Lung (tissue), 12 donors: Measurements from ENCODE around the gene RRP1B. TPM values are rescaled to one million over a fixed set of nuclear protein-coding genes. Genes with fewer than 3 reads are reported as not detected.

ENCODE experiments used
- ATAC-seq: fragments of 200-7000 bp; cut with Tn5 transposase; one replicate; pipeline ENCODE4 v1.9.1; 2020; ENCODE audit warnings: moderate number of reproducible peaks; ENCODE audit not compliant: insufficient read depth, low FRiP score
- DNase-seq, 3 donors: peaks; one replicate each; pipeline ENCODE4 v3.0.0-alpha.2; 2013 to 2017
- H3K27ac ChIP-seq, 2 donors: one replicate each; pipeline ENCODE4 v1.5.1; 2013; ENCODE audit warnings: mild to moderate bottlenecking in 2 of 2, moderate library complexity in 2 of 2, control low read depth in 1 of 2, inconsistent platforms in 1 of 2, low read depth in 1 of 2, low read length in 1 of 2
- H3K27me3 ChIP-seq, 3 donors: one replicate each; pipeline ENCODE4 v1.5.1; 2013; ENCODE audit warnings: low read length in 2 of 3; ENCODE audit not compliant: control insufficient read depth in 3 of 3, insufficient read depth in 3 of 3
- H3K36me3 ChIP-seq, 4 donors: one replicate each; pipeline ENCODE4 v1.5.1; 2013; ENCODE audit warnings: low read length in 4 of 4, mild to moderate bottlenecking in 1 of 4, moderate library complexity in 1 of 4; ENCODE audit not compliant: control insufficient read depth in 4 of 4, insufficient read depth in 4 of 4
- H3K4me1 ChIP-seq, 5 donors: one replicate each; pipeline ENCODE4 v1.5.1; 2013; ENCODE audit warnings: low read length in 5 of 5, mild to moderate bottlenecking in 2 of 5, moderate library complexity in 1 of 5; ENCODE audit not compliant: control insufficient read depth in 5 of 5, insufficient read depth in 5 of 5
- H3K4me3 ChIP-seq: one replicate; pipeline ENCODE4 v1.5.1; 2013; ENCODE audit warnings: mild to moderate bottlenecking, control low read depth, moderate library complexity
- H3K9ac ChIP-seq, 2 donors: one replicate each; pipeline ENCODE4 v1.5.1; 2013; ENCODE audit warnings: low read length in 2 of 2, control low read depth in 1 of 2; ENCODE audit not compliant: insufficient read depth in 1 of 2
- H3K9me3 ChIP-seq, 4 donors: one replicate each; pipeline ENCODE4 v1.5.1; 2013; ENCODE audit warnings: low read length in 3 of 4, mild to moderate bottlenecking in 1 of 4, moderate library complexity in 1 of 4; ENCODE audit not compliant: control insufficient read depth in 4 of 4, insufficient read depth in 3 of 4
- CTCF ChIP-seq: IDR thresholded peaks from 2 replicates; pipeline ENCODE4 v1.5.1; 2012; ENCODE audit warnings: mild to moderate bottlenecking; ENCODE audit errors: control extremely low read depth, extremely low read depth
- WGBS, 2 donors: extraction: QIAGEN DNeasy Blood & Tissue Kit; methylation state at CpG; one replicate each; pipeline ENCODE4 v1.1.7; 2013; 5-methylcytosine and 5-hydroxymethylcytosine counted together
- polyA plus RNA-seq, 2 donors: library from polyadenylated mRNA; stranded (reverse); fragments of 200-250 nt; gene quantifications; one replicate each; pipeline ENCODE4 v1.2.1, GENCODE V29; 2013
- total RNA-seq, 2 donors: library from RNA; depleted of rRNA in 1 of 2; stranded (reverse); fragments of >200 nt in 1 of 2; gene quantifications; one replicate each; pipeline ENCODE4 v1.2.1, GENCODE V29; 2014 to 2021
- donor health status: control.
- donor health status: control.
- donor health status: Bipolar disorder and iron deficiency.
- donor health status: healthy.
- donor health status: DM: yes; HTN: yes; CAD: no.

The RRP1B gene
- total and polyA plus RNA-seq, 4 donors: 6.4 to 18.1 (median 12.7) TPM

DNA sequence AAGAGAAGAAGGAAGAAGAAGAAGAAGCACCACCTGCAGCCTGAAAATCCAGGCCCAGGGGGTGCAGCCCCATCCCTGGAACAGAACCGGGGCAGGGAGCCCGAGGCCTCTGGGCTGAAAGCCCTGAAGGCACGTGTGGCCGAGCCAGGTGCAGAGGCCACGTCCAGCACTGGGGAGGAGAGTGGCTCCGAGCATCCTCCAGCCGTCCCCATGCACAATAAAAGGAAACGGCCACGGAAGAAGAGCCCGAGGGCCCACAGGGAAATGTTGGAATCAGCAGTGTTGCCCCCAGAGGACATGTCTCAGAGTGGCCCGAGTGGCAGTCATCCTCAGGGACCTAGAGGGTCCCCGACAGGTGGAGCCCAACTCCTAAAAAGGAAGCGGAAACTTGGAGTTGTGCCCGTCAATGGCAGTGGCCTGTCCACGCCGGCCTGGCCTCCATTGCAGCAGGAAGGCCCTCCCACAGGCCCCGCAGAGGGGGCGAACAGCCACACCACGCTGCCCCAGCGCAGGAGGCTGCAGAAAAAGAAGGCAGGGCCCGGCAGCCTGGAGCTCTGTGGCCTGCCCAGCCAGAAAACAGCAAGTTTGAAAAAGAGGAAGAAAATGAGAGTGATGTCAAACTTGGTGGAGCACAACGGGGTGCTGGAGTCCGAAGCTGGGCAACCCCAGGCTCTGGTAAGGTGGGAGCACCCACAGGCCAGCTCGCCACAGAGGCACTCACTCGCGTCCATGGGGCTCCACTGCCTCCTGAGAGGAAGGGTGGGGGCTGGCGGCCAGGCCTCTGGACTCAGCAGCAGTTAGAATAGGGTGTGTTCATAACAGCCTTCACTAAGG is 28.4 kb downstream of the RRP1B start:
- Histone ChIP-seq H3K27me3 (no peaks in the 10 kb centered on the region), H3K9ac (no peak overlapping the region), H3K9me3 (no peaks in the 10 kb centered on the region), H3K4me3 (no peak overlapping the region), H3K36me3 (peaks cover 22 to 70% (median 39%) of the 10 kb centered on the region in 4 donors), H3K4me1 (peaks cover 0 to 2% (median 0%) of the 10 kb centered on the region in 5 donors), H3K27ac (no peak overlapping the region)
- ATAC-seq (no peak), DNase-seq (no peak)
- WGBS, 2 donors: 86% methylated on average over 27 of the region's 27 CpGs
- no peak for TF ChIP-seq CTCF

DNA sequence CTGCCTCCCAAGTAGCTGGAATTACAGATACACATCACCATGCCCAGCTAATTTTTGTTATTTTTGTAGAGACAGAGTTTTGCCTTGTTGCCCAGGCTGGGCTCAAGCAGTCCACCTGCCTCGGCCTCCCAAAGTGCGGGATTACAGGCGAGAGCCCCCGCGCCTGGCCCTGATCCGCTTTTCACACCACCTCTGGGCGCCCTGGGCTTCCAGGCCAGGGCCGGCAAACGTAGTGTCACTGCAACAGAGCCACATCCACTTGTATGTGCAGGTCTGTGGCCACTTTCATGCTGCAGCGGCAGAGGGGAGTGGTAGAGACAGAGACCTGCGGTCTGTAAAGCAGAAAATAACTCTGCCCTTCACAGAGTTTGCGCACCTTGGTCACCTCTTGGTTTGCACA is 29.5 kb downstream of the RRP1B start:
- peaks cover 24 to 74% (median 37%) of the 10 kb centered on the region in 4 donors for H3K36me3 ChIP-seq
- H3K4me3 ChIP-seq: no peak overlapping the region
- H3K9ac ChIP-seq: no peak overlapping the region
- ATAC-seq (no peak), DNase-seq (no peak)
- peaks cover 0 to 2% (median 0%) of the 10 kb centered on the region in 5 donors for H3K4me1 ChIP-seq
- H3K27ac ChIP-seq: no peak overlapping the region
- no peaks in the 10 kb centered on the region for H3K27me3 ChIP-seq
- TF ChIP-seq CTCF: no peak
- WGBS, 2 donors: 91 to 96% methylated on average over 12 of the region's 12 CpGs
- H3K9me3 ChIP-seq: no peaks in the 10 kb centered on the region

DNA sequence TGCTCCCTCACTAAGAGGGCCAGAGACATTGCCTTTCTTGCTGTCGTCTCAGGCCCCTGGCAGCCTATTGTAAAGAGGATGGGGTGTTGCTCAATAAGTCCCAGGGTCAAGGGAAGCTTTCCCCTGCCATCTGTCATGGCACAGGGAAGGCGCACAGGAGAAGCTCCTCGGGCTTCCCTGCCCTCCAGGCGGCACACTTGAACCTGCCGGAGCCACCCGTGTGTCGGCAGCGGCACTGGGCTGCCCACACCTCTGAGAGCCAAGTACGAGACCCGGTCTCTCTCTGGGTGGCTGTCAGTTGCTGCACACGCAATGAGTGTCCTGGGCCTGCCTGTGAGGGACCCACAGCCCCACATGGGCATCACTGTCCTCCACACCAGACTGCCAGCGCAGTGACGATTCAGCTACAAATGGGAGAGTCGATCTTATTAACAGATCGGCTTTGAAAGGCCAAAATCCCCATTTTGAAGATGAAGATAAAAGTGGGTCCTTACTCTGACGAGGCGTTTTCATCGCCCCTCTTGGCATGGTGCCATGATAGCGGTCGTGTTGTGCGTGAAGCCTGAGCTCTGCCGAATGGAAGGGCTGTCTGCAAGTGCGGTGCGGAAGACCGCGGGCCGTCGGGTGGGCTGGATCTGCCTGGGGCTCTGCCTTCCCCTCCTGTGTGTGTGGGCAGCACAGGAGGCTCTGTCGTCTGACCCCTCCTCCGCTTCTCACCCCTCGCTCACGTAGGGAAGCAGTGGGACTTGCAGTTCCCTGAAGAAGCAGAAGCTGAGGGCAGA is 30.4 kb downstream of the RRP1B start:
- TF ChIP-seq CTCF: no peak
- Histone ChIP-seq H3K27ac (no peak overlapping the region), H3K4me3 (no peak overlapping the region), H3K27me3 (no peaks in the 10 kb centered on the region), H3K36me3 (peaks cover 24 to 81% (median 33%) of the 10 kb centered on the region in 4 donors), H3K9ac (no peak overlapping the region), H3K9me3 (no peaks in the 10 kb centered on the region), H3K4me1 (peaks cover 0 to 2% (median 0%) of the 10 kb centered on the region in 5 donors)
- ATAC-seq: no peak
- no peak for DNase-seq
- WGBS, 2 donors: 92 to 93% methylated on average over 32 of the region's 32 CpGs
